LNCAP (cell line): ENCODE results near the gene PRRC2A.

ENCODE experiments used
- CTCF ChIP-seq: fragments of 450-650 bp; IDR thresholded peaks from 2 replicates; pipeline ENCODE4 v1.5.1; 2017; ENCODE audit warnings: mild to moderate bottlenecking

PRRC2A gene

GRCh38 chr6:31681135-31681671 is 60.7 kb downstream of the PRRC2A start:
- TF ChIP-seq CTCF, result no peak

DNA sequence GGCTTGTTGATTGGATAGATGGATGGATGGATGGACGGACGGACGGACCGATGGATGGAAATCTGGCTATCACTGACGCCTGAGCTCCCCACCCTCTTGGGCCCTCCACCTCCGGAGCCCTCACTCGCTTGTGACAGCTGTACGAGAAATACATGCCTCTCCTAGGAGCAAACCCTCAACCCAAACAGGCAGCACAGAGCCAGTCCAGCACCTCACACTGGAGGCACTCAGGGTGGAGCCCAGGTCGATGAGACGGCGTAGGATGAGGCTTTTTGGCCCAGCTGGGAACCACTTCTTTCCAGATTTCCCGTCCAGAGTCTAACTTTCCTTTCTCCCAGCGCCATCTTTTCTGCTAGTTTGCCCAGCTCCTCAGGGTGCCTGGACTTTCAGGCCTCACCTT is 63.1 kb downstream of the PRRC2A start:
- TF ChIP-seq CTCF, result no peak

DNA sequence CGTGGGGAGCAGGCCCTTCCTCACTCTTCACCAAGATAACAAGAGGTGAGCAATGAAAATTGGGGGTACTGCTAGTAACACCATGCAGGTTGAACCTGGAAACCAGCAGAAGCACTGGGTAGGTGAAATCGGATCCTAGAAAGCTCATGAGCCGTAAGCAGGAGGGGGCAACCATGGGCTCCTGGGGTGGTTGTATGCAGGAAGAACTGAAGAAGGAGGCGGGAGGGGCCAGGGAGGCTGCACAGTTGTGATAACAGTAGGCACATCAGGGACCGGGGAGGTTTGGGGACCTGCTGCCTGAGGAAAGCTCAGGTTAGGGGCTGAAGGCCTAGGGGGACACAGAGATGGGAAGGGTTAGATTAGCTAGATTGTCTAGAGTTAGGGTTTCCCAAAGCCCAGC is 66.0 kb downstream of the PRRC2A start:
- TF ChIP-seq CTCF, result no peak

DNA sequence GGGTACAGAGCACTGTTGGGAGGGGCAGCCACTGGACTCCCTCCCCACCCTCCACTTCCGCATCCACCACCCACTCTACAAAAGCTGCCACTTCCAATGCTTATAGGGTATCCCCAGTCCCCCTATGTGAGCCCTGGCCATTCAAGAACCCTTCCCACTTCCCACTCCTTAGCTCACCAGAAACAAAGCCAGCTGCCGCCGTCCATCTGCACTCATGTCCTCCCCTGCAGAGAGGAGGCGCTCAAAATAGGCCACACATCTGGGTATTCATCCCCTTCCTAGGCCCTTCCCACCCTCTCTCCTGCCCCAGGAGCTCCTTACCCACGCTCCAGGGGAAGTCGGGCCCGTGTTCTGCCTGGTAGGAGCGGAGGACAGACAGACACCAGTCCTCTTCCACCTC is 66.8 kb downstream of the PRRC2A start:
- TF ChIP-seq CTCF, result no peak
